CD8-positive, alpha-beta memory T cell (primary cell): ENCODE results near the gene KLHL13. TPM values are rescaled to one million over a fixed set of nuclear protein-coding genes. Genes with fewer than 3 reads are reported as not detected.

ENCODE experiments used
- CTCF ChIA-PET: fragments of 350-600 bp; sonication (Branson Sonifier 250); formaldehyde crosslinking; loops from one replicate; lab custom pipeline; 2021; ENCODE audit warnings: antibody characterized with exemption; lab: Charles Lee
- POLR2A ChIA-PET: fragments of 350-600 bp; sonication (Branson Sonifier 250); formaldehyde crosslinking; loops from one replicate; lab custom pipeline; 2021; ENCODE audit warnings: antibody characterized with exemption; lab: Charles Lee
- DNase-seq, 5 donors: peaks; one replicate each; pipeline versions ENCODE4 v3.0.0 to v3.0.0-alpha.2; 2020 to 2022; ENCODE audit warnings: mixed read lengths in 1 of 5
- H3K27ac ChIP-seq: one replicate; pipeline ENCODE4 v1.7.0; 2013; ENCODE audit warnings: low read depth, mild to moderate bottlenecking, low read length, moderate library complexity
- H3K27me3 ChIP-seq: 2 replicates; pipeline ENCODE4 v1.7.0; 2013; ENCODE audit warnings: low read length, mild to moderate bottlenecking; ENCODE audit not compliant: insufficient read depth, poor library complexity, severe bottlenecking
- H3K36me3 ChIP-seq: 2 replicates; pipeline ENCODE4 v1.7.0; 2013; ENCODE audit warnings: mild to moderate bottlenecking, low read length, moderate library complexity; ENCODE audit not compliant: insufficient read depth
- H3K4me1 ChIP-seq: 2 replicates; pipeline ENCODE4 v1.7.0; 2013; ENCODE audit warnings: mild to moderate bottlenecking, low read length, moderate library complexity; ENCODE audit not compliant: insufficient read depth
- H3K4me3 ChIP-seq: 2 replicates; pipeline ENCODE4 v1.7.0; 2013; ENCODE audit warnings: mild to moderate bottlenecking, low read length
- H3K9me3 ChIP-seq: 2 replicates; pipeline ENCODE4 v1.7.0; 2013; ENCODE audit warnings: mild to moderate bottlenecking, low read length
- H3K27ac Mint-ChIP-seq, 8 donors: one replicate each; pipeline ENCODE4 v1.8.0; 2020 to 2021; ENCODE audit warnings: mixed read lengths in 8 of 8, mild to moderate bottlenecking in 6 of 8, inconsistent platforms in 3 of 8, moderate library complexity in 3 of 8
- H3K27me3 Mint-ChIP-seq, 2 donors: one replicate each; pipeline ENCODE4 v1.8.0; 2020 to 2021; ENCODE audit warnings: mixed read lengths in 2 of 2, mild to moderate bottlenecking in 1 of 2, moderate library complexity in 1 of 2
- H3K36me3 Mint-ChIP-seq, 3 donors: one replicate each; pipeline ENCODE4 v1.8.0; 2020 to 2021; ENCODE audit warnings: mixed read lengths in 3 of 3, inconsistent platforms in 1 of 3, mild to moderate bottlenecking in 1 of 3
- H3K4me1 Mint-ChIP-seq, 3 donors: one replicate each; pipeline ENCODE4 v1.8.0; 2020 to 2021; ENCODE audit warnings: mixed read lengths in 3 of 3, inconsistent platforms in 1 of 3, mild to moderate bottlenecking in 1 of 3
- H3K4me3 Mint-ChIP-seq, 7 donors: one replicate each; pipeline ENCODE4 v1.8.0; 2020 to 2021; ENCODE audit warnings: mixed read lengths in 7 of 7, mild to moderate bottlenecking in 6 of 7, moderate library complexity in 4 of 7, inconsistent platforms in 2 of 7
- H3K9me3 Mint-ChIP-seq, 5 donors: one replicate each; pipeline ENCODE4 v1.8.0; 2020 to 2022; ENCODE audit warnings: mixed read lengths in 5 of 5, mild to moderate bottlenecking in 3 of 5, moderate library complexity in 2 of 5, inconsistent platforms in 1 of 5
- polyA plus RNA-seq: library from polyadenylated mRNA; unstranded; fragments of 300-500 nt; fragmentation: Illumina TruSeq; gene quantifications from one replicate; pipeline ENCODE4 v1.2.3, GENCODE V29; 2021
- total RNA-seq, 2 experiments: library from RNA; stranded (reverse); gene quantifications; one replicate each; pipeline ENCODE4 v1.2.3, GENCODE V29; 2021

The KLHL13 gene, protein sequence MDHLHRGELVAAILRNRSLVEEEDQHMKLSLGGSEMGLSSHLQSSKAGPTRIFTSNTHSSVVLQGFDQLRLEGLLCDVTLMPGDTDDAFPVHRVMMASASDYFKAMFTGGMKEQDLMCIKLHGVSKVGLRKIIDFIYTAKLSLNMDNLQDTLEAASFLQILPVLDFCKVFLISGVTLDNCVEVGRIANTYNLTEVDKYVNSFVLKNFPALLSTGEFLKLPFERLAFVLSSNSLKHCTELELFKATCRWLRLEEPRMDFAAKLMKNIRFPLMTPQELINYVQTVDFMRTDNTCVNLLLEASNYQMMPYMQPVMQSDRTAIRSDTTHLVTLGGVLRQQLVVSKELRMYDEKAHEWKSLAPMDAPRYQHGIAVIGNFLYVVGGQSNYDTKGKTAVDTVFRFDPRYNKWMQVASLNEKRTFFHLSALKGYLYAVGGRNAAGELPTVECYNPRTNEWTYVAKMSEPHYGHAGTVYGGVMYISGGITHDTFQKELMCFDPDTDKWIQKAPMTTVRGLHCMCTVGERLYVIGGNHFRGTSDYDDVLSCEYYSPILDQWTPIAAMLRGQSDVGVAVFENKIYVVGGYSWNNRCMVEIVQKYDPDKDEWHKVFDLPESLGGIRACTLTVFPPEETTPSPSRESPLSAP
- total RNA-seq: under 1 TPM; 0.11 to 0.20 TPM
- 0.24 TPM for polyA plus RNA-seq

DNA sequence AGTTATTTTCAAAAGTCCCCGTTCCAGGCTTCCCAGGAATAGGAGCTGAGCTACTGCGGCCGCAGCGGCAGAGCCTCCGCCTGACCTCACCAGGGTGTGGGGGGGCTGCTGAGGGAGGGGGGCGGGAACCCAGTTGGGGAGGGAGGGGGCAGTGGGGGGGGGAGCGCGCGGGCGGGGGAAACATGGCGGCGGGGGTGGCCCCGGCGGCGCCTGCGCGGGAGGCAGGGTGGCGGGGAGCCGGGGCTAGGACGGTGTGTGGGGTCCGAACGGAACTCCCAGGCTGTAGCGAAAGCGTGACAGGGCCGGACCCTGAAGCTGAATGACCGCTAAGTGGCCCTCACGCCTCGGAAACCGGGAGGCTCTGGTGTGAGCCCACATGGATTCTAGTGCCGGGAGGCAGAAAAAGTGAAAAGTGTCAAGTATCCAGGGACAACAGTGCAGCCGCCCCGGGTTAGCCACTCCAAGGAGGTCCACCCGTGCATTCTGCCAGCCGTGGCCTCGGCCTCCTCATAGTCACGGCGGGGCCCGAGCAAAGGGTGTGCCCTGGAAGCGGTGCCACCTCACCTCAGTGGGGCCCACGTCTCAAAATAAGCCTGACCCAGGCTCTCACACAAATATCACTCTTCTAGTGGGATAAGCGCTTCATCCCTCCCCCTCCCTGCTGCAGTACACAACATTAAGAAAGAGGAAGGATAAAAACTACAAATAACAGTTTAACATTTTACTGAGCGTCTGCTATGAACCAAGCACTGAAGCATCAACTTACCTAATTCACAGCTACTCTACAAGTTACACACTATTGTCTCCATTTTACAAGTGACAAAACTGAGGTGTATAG, at the start of gene KLHL13:
Gene KLHL13 (minus strand): TSS at position 98 of the 838 bp plus-strand sequence. CDS start 88,337 bp downstream, outside the sequence.
- Histone ChIP-seq H3K4me3 (no peak within 1 kb of the TSS), H3K27ac (no peak within 1 kb of the TSS), H3K4me1 (no peaks in the 10 kb centered on the region), H3K36me3 (no peaks in the 10 kb centered on the region), H3K9me3 (no peaks in the 10 kb centered on the region), H3K27me3 (no peaks in the 10 kb centered on the region)
- Mint-ChIP-seq H3K4me1 (peaks cover 0 to 9% (median 6%) of the 10 kb centered on the region in 3 donors), H3K4me3 (peak within 1 kb of the TSS; percentile 8 to 89 (median 49)), H3K36me3 (no peaks in the 10 kb centered on the region), H3K27ac (no peak within 1 kb of the TSS), H3K9me3 (peaks cover 0 to 2% (median 1%) of the 10 kb centered on the region in 5 donors), H3K27me3 (peaks cover 17 to 31% of the 10 kb centered on the region in 2 donors)
- ChIA-PET POLR2A (no interaction called here), CTCF (no interaction called here)
- no peak for DNase-seq

DNA sequence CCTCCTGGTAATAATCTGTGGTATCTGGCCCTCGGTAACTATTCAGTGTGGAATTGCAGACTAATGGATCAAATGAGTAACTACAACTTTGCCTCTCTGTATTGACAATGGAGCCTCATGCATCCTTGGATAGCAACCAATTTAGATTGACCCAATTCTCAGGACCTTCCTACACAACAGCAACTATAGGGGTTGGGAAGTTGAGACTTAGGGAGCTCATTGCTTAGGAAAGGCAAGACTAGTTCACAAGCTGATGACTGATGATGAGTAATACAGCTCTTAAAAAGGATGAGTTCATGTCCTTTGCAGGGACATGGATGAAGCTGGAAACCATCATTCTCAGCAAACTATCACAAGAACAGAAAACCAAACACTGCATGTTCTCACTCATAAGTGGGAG, 47.5 kb upstream of the KLHL13 start:
- H3K9me3 ChIP-seq: no peaks in the 10 kb centered on the region
- no peaks in the 10 kb centered on the region for H3K27me3 ChIP-seq
- POLR2A ChIA-PET: no interaction called here
- H3K36me3 ChIP-seq: no peaks in the 10 kb centered on the region
- no peak for DNase-seq
- no peaks in the 10 kb centered on the region for H3K4me1 ChIP-seq
- Mint-ChIP-seq H3K27ac (no peak overlapping the region), H3K36me3 (peaks cover 0 to 4% (median 0%) of the 10 kb centered on the region in 3 donors), H3K4me1 (no peaks in the 10 kb centered on the region), H3K4me3 (no peak overlapping the region), H3K9me3 (peaks cover 0 to 2% (median 0%) of the 10 kb centered on the region in 5 donors), H3K27me3 (peaks cover 0 to 3% of the 10 kb centered on the region in 2 donors)
- CTCF ChIA-PET: no interaction called here
- no peak overlapping the region for H3K27ac ChIP-seq
- no peak overlapping the region for H3K4me3 ChIP-seq

DNA sequence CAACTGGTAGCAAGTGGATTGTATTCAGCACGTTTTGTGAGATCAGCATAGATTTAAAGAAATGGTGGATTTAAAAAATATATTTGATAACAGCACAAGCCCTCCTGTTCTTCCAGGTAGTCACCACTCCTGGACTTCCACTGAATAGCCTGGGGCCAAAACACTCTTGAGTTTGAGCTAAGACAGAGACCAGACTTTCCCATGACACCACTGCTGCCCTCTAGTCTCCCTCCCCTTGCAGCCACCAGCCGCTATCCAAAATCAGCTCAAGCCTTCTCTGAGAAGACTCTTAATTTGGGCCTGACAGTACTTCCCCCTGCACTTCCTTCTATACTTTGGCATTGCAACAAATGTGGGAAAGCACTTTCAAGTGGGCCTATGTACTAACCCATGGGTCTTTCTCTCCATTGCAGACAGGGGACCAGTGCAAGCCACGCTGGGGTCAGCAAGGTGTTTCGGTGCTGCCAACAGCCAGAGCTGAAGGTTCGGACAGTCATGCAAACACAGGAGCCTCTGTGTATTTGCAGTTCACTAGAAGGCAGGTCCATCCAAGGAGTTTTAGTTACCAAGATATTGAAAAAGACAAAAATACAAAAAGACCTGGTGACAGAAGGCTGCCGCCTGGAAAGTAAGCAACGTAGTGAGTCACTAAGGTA, 40.5 kb upstream of the KLHL13 start:
- Histone ChIP-seq H3K9me3 (no peaks in the 10 kb centered on the region), H3K36me3 (no peaks in the 10 kb centered on the region), H3K4me3 (no peak overlapping the region), H3K4me1 (no peaks in the 10 kb centered on the region), H3K27me3 (no peaks in the 10 kb centered on the region), H3K27ac (no peak overlapping the region)
- ChIA-PET CTCF (no interaction called here), POLR2A (no interaction called here)
- no peak for DNase-seq
- no peaks in the 10 kb centered on the region for H3K4me1 Mint-ChIP-seq
- peaks cover 0 to 4% of the 10 kb centered on the region in 2 donors for H3K27me3 Mint-ChIP-seq
- no peaks in the 10 kb centered on the region for H3K36me3 Mint-ChIP-seq
- no peak overlapping the region for H3K4me3 Mint-ChIP-seq
- H3K9me3 Mint-ChIP-seq: no peaks in the 10 kb centered on the region
- no peak overlapping the region for H3K27ac Mint-ChIP-seq

DNA sequence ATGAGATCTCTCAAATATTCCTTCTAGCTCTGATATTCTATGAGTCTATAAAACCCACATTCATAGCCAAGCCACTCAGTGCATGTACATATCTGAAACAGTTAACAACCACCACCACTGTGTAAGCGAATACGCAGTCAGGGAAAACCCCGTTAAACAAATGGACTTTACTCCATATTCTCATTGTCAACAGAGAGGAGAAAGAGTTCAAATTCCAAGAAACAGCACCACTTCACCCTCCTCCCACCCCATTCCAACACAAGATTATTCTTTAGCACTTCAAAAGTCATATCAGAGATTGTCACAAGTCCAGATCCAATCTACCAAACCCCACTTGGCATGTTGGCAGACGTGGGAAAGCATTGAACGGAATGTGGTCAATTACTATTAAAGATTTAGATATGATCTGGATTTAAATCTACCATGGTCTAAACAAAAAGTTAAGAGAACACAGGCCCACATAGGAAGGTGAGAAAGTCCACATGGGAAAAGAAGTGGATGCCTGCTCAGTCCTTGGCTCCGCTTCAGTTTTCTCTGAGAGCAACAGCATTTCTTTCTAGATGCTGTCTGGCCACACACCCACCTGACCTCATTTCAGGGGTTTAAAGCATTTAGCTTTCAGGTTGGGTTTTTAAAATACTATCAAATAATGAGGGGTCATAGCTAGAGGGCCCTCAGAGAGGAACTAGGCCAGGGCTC, 39.8 kb upstream of the KLHL13 start:
- Histone ChIP-seq H3K4me1 (no peaks in the 10 kb centered on the region), H3K36me3 (no peaks in the 10 kb centered on the region), H3K4me3 (no peak overlapping the region), H3K27ac (no peak overlapping the region), H3K9me3 (no peaks in the 10 kb centered on the region), H3K27me3 (no peaks in the 10 kb centered on the region)
- ChIA-PET CTCF (no interaction called here), POLR2A (no interaction called here)
- DNase-seq: no peak
- Mint-ChIP-seq H3K27ac (no peak overlapping the region), H3K4me1 (no peaks in the 10 kb centered on the region), H3K9me3 (no peaks in the 10 kb centered on the region), H3K36me3 (no peaks in the 10 kb centered on the region), H3K27me3 (peaks cover 0 to 6% of the 10 kb centered on the region in 2 donors), H3K4me3 (no peak overlapping the region)

DNA sequence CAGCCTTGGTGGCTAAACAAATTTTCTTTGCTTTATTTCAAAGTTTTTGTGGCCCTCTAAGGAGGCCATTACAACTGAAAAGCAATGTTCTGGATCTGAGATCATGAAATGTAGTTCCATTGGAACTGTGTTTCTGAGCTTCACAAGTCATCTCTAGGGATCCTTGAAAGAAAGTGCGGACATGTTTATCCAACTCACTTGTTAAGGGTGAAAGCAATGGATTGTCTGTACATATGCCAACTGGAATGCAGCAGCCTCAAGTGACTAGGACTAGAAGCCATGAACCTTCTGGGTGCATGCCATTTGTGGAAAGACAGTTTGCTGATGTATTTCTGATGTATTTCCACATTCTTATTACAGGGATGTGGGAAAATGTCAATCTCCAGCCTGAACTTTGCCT, 36.7 kb upstream of the KLHL13 start:
- Mint-ChIP-seq H3K27me3 (peaks cover 0 to 5% of the 10 kb centered on the region in 2 donors), H3K36me3 (no peaks in the 10 kb centered on the region), H3K4me3 (no peak overlapping the region), H3K4me1 (no peaks in the 10 kb centered on the region), H3K9me3 (no peaks in the 10 kb centered on the region), H3K27ac (no peak overlapping the region)
- DNase-seq: no peak
- no peak overlapping the region for H3K27ac ChIP-seq
- H3K27me3 ChIP-seq: no peaks in the 10 kb centered on the region
- H3K4me3 ChIP-seq: no peak overlapping the region
- POLR2A ChIA-PET: no interaction called here
- H3K36me3 ChIP-seq: no peaks in the 10 kb centered on the region
- CTCF ChIA-PET: no interaction called here
- H3K4me1 ChIP-seq: no peaks in the 10 kb centered on the region
- H3K9me3 ChIP-seq: no peaks in the 10 kb centered on the region

DNA sequence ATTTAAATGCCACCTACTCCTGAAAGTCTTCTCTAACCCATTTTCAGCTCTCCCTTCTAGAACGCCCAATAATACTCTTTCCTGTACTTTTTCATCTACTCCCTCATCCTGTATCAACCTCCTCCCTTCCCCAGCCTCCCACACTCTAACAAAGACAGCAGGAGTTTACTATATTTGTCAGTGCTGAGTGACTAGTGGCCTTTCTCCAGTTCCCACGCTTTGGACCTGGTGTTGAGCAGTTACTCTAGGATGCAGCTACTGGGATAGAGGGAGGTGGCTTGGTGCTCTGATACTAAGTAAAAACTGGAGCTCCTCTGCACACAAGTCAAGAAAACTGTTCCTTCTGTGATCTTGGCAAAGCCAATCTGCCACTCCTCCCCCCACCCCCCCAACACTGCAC, 36.1 kb upstream of the KLHL13 start:
- no peaks in the 10 kb centered on the region for H3K4me1 Mint-ChIP-seq

DNA sequence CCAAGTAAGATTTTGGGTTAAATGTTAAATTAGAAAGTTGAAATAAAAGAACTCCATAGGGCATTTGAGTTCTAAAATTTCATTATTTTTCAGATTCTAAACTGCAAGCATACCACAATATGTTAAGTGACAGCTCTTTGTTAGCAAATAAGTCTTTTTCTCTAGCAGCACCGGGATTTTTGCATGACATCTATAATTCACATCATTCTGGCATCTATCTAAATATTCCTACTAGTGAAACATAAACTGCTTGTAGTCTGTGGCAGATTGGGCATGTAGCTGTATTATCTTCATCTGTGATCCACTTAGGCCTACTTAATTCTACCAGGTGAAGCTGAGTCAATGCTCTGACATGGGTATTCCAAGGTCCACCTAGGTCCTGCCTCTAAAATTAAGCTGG, 32.1 kb upstream of the KLHL13 start:
- H3K36me3 ChIP-seq: no peaks in the 10 kb centered on the region
- H3K4me3 ChIP-seq: no peak overlapping the region
- H3K4me3 Mint-ChIP-seq: no peak overlapping the region
- H3K36me3 Mint-ChIP-seq: no peaks in the 10 kb centered on the region
- H3K9me3 ChIP-seq: no peaks in the 10 kb centered on the region
- H3K9me3 Mint-ChIP-seq: peaks cover 0 to 2% (median 0%) of the 10 kb centered on the region in 5 donors
- H3K4me1 ChIP-seq: no peaks in the 10 kb centered on the region
- H3K27me3 ChIP-seq: no peaks in the 10 kb centered on the region
- DNase-seq: no peak
- CTCF ChIA-PET: no interaction called here
- H3K27me3 Mint-ChIP-seq: peaks cover 0 to 6% of the 10 kb centered on the region in 2 donors
- POLR2A ChIA-PET: no interaction called here
- H3K27ac Mint-ChIP-seq: no peak overlapping the region
- no peak overlapping the region for H3K27ac ChIP-seq
- no peaks in the 10 kb centered on the region for H3K4me1 Mint-ChIP-seq

More for the DNA sequence above, 36.1 kb upstream of the KLHL13 start:
- Mint-ChIP-seq H3K4me3 (no peak overlapping the region), H3K27me3 (peaks cover 0 to 5% of the 10 kb centered on the region in 2 donors), H3K27ac (no peak overlapping the region), H3K36me3 (no peaks in the 10 kb centered on the region), H3K9me3 (no peaks in the 10 kb centered on the region)
- Histone ChIP-seq H3K27ac (no peak overlapping the region), H3K9me3 (no peaks in the 10 kb centered on the region), H3K27me3 (no peaks in the 10 kb centered on the region), H3K4me3 (no peak overlapping the region), H3K36me3 (no peaks in the 10 kb centered on the region), H3K4me1 (no peaks in the 10 kb centered on the region)
- DNase-seq: no peak
- ChIA-PET POLR2A (no interaction called here), CTCF (no interaction called here)
